ENCODE results near the gene PSD4. TPM values are rescaled to one million over a fixed set of nuclear protein-coding genes. Genes with fewer than 3 reads are reported as not detected.

The PSD4 gene
- total RNA-seq, 4 donors from 2014 or later, result 48.2 to 193 (median 87.4) TPM

- Histone ChIP-seq H3K36me3 (no peaks in the 10 kb centered on the region), H3K9me3 (no peaks in the 10 kb centered on the region), H3K27ac (no peak overlapping the region), H3K4me3 (no peak overlapping the region), H3K27me3 (no peaks in the 10 kb centered on the region), H3K4me1 (no peaks in the 10 kb centered on the region)
- 91 to 94% methylated on average over 5 to 6 of the region's 6 CpGs for WGBS, 2 donors (ENCODE audit: low coverage in 1 of 2)
- no peak for TF ChIP-seq EP300 (IDR thresholded peaks at IDR 0.05; ENCODE audit: low read depth)
- TF ChIP-seq POLR2A (IDR thresholded peaks at IDR 0.05), result no peak
- TF ChIP-seq CTCF (IDR thresholded peaks at IDR 0.05), result no peak
- no peak for TF ChIP-seq POLR2AphosphoS5 (IDR thresholded peaks at IDR 0.05)
- intact Hi-C loops (cut with DNase I; ENCODE audit: low total_unique reads) (no loop called here), in situ Hi-C loops (cut with MboI; ENCODE audit: low pct_ligation_motif_present in 1 of 4, low pct_unique_long_range_greater_than_20kb in 1 of 4, low sequenced_read_pairs in 3 of 4) (loop anchor here in 1 of 4 donors (25.0 kb wide), 1 partner anchor 104 kb away; no protein-coding TSS in a partner anchor)
- DNase-seq, result no peak
Observed at GRCh38 chr2:113258471-113259147, 84.8 kb downstream of the PSD4 start.

Other genes starting within 250 kb of the PSD4 start
- gene IL36G, start 196.0 kb upstream of the PSD4 start, total RNA-seq, result 1 to 10 TPM in 1 of 4 donors, not detected in 3; 2.8 TPM
- gene IL36A, start 168.5 kb upstream of the PSD4 start, total RNA-seq, result not detected
- not detected for gene IL36B, start 121.1 kb upstream of the PSD4 start, total RNA-seq
- gene IL36RN, start 114.8 kb upstream of the PSD4 start, total RNA-seq, result not detected
- gene IL1F10, start 106.0 kb upstream of the PSD4 start, total RNA-seq, result not detected
- gene IL1RN, start 46.4 kb upstream of the PSD4 start, total RNA-seq, result 10 to 100 TPM in 1 of 4 donors, 1 to 10 TPM in 1, under 1 TPM in 2; 0.40 to 31.8 (median 5.5) TPM
- gene PAX8, start 105.0 kb downstream of the PSD4 start, total RNA-seq, result 10 to 100 TPM in 2 of 4 donors, 1 to 10 TPM in 2; 1.6 to 13.7 (median 8.3) TPM